Measurements from ENCODE around the gene PLCL1.

PLCL1 gene

GRCh38 chr2:197888321-197888720 lies 83.9 kb downstream of the PLCL1 start:
- no peak for DNase-seq (ENCODE audit: low read depth)

- DNase-seq (ENCODE audit: low read depth) = no peak
Observed at GRCh38 chr2:197889041-197889440, 84.6 kb downstream of the PLCL1 start.

GRCh38 chr2:197890168-197890567 lies 85.8 kb downstream of the PLCL1 start:
- DNase-seq (ENCODE audit: low read depth) = no peak

- DNase-seq (ENCODE audit: low read depth) = no peak
Observed at GRCh38 chr2:197891897-197892442, 87.6 kb downstream of the PLCL1 start.

GRCh38 chr2:197893403-197894177 lies 89.2 kb downstream of the PLCL1 start:
- DNase-seq (ENCODE audit: low read depth) = no peak

- DNase-seq (ENCODE audit: low read depth) = no peak
Observed at GRCh38 chr2:197894751-197895274, 90.4 kb downstream of the PLCL1 start.

- DNase-seq (ENCODE audit: low read depth) = no peak
Observed at GRCh38 chr2:197897960-197898678, 93.7 kb downstream of the PLCL1 start.

GRCh38 chr2:197904446-197904845 lies 100.1 kb downstream of the PLCL1 start:
- no peak for DNase-seq (ENCODE audit: low read depth)

- no peak for DNase-seq (ENCODE audit: low read depth)
Observed at GRCh38 chr2:197908156-197908555, 103.8 kb downstream of the PLCL1 start.

- no peak for DNase-seq (ENCODE audit: low read depth)
Observed at GRCh38 chr2:197908990-197909776, 104.8 kb downstream of the PLCL1 start.

- DNase-seq (ENCODE audit: low read depth) = no peak
Observed at GRCh38 chr2:197911667-197912066, 107.3 kb downstream of the PLCL1 start.

- DNase-seq (ENCODE audit: low read depth) = no peak
Observed at GRCh38 chr2:197913084-197913483, 108.7 kb downstream of the PLCL1 start.

- DNase-seq (ENCODE audit: low read depth) = no peak
Observed at GRCh38 chr2:197914778-197915177, 110.4 kb downstream of the PLCL1 start.

GRCh38 chr2:197915548-197916265 lies 111.3 kb downstream of the PLCL1 start:
- no peak for DNase-seq (ENCODE audit: low read depth)

GRCh38 chr2:197919487-197919886 lies 115.1 kb downstream of the PLCL1 start:
- no peak for DNase-seq (ENCODE audit: low read depth)

GRCh38 chr2:197920088-197920487 lies 115.7 kb downstream of the PLCL1 start:
- DNase-seq (ENCODE audit: low read depth) = no peak

- DNase-seq (ENCODE audit: low read depth) = no peak
Observed at GRCh38 chr2:197920592-197921201, 116.3 kb downstream of the PLCL1 start.

GRCh38 chr2:197924483-197924882 lies 120.1 kb downstream of the PLCL1 start:
- DNase-seq (ENCODE audit: low read depth) = no peak

GRCh38 chr2:197925204-197925603 lies 120.8 kb downstream of the PLCL1 start:
- DNase-seq (ENCODE audit: low read depth) = no peak

- no peak for DNase-seq (ENCODE audit: low read depth)
Observed at GRCh38 chr2:197925976-197926375, 121.6 kb downstream of the PLCL1 start.

- no peak for DNase-seq (ENCODE audit: low read depth)
Observed at GRCh38 chr2:197926673-197927072, 122.3 kb downstream of the PLCL1 start.
